GM12892 (cell line): ENCODE measurements around the gene ST7.

Source experiments
- DNase-seq: peaks from one replicate; pipeline ENCODE4 v3.0.0; 2011; ENCODE audit not compliant: insufficient read length
- FAIRE-seq: peaks from 2 replicates; lab custom pipeline; 2011; peaks lifted over from hg19 to GRCh38; lab: Jason Lieb, UNC
- POLR2A ChIP-seq: IDR thresholded peaks from 2 replicates; pipeline ENCODE4 v1.6.1; 2011; ENCODE audit warnings: low read depth, low read length, control low read depth
- POLR2AphosphoS5 ChIP-seq: IDR thresholded peaks from 2 replicates; pipeline ENCODE4 v1.6.1; 2011; ENCODE audit warnings: low read depth, low read length, control low read depth
- TAF1 ChIP-seq: IDR thresholded peaks from 2 replicates; pipeline ENCODE4 v1.6.1; 2011; ENCODE audit warnings: low read depth, mild to moderate bottlenecking, control low read depth, low read length, borderline replicate concordance

The ST7 gene

DNA sequence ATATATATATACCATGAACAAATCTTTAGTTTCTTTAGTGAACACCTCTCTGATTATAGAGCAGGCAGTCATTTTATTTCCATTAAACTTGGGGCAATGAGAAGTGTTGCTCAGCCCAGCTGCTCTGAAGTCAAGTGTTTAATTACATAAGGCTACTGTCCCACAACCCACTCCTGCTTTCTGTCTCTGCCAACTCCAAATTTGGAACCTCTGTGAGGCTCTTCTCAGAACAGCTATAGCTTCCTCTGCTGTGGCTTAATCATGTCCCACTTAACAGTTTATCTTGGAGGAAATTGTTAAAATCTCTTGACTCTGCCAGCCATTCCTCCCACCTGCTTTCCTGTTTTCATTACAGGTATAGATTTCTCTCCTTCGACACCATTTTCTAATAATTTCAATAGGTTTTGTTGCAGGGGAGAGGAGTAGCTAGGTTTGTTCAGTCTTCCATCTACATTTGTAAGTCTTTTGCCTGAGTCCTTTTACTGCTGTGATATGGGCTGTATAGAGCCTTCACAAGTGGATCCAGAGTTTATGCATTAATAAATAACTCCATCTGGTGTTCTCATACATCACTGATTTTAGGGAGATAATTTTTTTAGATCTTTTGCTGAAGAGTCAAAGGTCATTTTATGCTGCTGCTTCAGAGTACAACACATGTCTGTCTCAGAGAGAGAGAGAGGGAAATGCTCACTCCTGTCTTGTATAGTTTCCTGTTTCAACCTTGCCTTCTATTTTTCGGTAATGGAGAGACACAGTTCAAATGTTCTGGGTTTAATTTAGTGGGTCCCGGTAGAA is 199.1 kb downstream of the ST7 start:
- TF ChIP-seq POLR2AphosphoS5 (no peak), POLR2A (no peak), TAF1 (no peak)
- DNase-seq (no peak), FAIRE-seq (no peak)

DNA sequence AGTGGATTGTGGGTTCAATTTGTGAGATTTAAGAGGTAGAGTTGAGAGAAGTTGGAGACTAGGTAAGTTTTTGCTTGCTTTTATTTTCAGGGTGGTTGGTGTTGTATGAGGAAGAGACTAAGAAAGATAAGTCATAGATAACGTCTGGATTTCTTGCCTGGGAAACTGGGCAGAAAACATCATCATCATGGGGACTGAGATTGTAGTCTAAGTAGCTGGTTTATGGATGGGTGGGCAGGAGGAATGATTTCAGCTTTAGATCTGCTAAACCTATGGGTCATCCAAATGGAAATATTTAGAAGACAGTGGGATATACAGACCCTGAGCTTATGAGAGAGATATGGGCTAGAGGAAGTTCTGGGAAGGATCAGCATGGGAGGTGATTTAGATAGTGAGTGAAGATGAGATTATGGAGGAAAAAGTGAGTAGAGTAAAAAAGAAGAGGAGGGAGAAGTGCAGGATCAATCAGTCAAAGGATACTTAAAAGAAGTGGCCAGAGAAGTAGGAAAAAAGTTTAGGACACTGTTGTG is 199.8 kb downstream of the ST7 start:
- FAIRE-seq: no peak
- TF ChIP-seq POLR2A: no peak
- TF ChIP-seq POLR2AphosphoS5: no peak
- TF ChIP-seq TAF1: no peak
- no peak for DNase-seq

DNA sequence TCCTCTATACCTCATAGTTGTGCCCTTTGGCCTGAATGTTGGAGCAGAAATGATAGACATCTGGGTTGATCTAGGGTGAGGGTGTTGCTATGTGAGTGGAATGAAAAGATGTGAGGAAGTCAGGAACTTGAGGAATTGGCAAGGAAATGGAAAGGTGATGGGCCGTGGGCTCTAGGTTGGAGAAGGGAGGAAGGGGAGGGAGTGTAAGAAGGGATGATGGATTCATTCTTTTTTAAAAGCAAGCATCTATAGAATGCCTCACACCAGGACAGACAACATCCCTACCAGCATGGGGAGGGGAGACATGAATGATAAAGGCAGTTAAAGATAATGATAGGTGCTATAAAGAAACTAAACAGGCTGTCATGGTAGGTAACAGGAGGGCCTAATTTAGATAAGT is 201.4 kb downstream of the ST7 start:
- DNase-seq: no peak
- FAIRE-seq: no peak
- TF ChIP-seq POLR2A: no peak
- no peak for TF ChIP-seq POLR2AphosphoS5
- no peak for TF ChIP-seq TAF1

DNA sequence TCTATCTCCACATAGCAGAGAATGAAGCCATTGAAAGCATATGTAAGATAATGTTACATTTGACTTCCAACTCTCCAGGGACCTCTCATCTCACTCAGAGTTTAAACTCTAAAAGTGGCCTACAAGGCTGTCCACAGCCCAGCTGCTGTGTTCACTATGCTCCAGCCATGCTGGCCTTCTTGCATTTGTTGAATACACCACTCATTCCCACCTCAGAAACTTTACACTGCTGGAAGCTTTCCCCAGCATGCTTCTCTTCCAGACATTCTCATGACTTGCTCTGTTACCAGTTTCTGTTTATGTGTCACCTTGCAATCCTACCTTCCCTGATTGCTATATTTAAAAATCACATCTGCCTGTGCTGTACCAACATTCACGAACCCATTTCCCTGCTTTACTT is 202.4 kb downstream of the ST7 start:
- FAIRE-seq: no peak
- no peak for TF ChIP-seq POLR2A
- no peak for TF ChIP-seq POLR2AphosphoS5
- TF ChIP-seq TAF1: no peak
- DNase-seq: no peak

DNA sequence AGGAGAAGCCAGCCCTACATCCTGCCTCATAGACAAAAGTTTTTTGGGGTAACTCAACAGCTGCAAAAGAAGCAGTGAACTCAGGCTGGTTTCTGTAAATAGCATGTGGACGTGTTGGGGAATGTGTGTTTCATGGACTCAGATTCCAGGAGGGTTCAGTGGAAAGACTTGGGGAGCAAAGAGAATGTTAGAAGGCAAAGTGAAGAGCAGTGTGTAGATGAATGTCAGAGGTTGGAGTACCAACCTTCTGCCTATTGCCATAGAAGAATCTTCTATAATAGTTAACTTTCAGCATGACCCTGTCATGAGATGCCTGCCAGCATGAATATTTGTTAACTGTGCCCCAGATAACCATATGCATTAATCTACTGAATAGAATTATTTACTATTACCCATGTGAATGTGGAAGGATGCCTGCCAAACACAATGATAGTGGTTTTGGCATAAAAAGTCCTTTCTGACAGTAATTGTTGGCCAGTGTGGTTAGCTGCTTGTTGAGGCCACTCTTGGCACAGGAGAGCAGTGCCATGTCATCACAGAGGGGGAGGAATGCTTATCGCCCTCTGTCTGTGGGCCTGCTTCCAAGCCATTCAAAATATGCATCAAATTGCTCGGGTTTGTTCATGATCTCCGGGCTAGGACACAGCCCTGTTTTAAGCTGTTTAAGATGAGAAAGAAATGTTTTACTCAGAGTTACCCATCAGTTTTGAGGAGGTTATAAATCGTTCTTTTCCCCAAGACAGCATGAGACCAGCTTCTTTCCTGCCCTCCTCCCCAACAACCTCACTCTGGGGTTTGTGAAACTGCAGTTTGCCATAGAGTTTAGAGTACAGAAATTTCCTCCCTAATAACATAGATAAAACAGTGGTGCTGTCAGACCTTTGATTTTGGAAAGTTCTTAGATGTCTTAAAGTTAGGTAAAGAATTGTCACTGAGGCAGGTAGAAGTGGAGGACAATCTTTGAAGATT is 204.2 kb downstream of the ST7 start:
- FAIRE-seq (no peak), DNase-seq (no peak)

DNA sequence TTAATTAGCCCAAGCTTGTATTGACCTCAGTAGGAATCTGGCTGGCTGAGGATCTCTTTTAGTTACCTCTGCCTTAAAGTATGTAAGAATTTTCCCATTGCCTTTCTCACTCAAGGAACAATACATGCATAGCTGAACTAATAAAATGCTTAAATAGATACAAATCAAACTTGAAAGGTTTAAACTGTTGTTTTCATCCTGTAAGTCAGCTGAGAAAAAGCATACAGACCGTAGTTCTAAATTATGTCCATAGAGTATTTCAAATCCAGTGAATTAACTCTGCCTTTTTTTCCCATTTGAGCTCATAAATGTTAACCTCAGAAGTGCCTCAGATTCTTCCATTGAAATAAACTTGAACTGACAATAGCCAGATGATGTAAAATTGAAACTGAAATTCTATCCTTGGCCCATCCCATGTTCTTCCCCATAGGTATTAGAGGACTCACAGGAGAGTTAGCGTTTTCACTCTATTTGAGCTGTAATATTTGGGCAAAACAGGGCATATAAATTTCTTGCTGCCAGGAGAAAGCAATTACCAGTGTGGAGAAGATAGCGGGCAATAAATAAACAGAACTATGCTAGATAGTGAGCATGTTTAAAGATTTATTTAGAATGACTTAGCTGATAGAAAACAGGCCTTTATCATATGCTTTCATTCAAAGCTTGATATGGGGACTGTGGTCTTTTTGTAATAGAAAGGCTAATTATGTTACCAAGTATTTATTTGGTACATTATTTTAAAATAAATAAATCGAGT is 205.8 kb downstream of the ST7 start:
- FAIRE-seq (no peak), DNase-seq (no peak)
- TF ChIP-seq POLR2AphosphoS5 (no peak), TAF1 (no peak), POLR2A (no peak)

More for the DNA sequence above, 204.2 kb downstream of the ST7 start:
- TF ChIP-seq TAF1: no peak
- TF ChIP-seq POLR2A: no peak
- TF ChIP-seq POLR2AphosphoS5: no peak

DNA sequence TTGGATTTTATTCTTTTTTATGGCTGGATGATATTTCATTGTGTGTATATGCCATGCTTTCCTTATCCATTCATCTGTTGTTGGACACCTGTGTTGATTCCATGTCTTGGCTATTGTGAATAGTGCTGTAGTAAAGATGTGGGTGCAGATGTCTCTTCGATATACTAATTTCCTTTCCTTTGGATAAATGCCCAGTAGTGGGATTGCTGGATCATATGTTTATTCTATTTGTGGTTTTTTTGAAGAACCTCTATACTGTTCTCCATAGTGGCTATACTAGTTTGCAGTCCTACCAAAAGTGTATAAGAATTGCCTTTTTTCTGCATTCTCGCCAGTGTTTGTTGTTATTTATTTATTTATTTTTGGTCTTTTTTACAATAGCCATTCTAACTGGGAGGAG is 209.8 kb downstream of the ST7 start:
- FAIRE-seq (no peak), DNase-seq (no peak)
- TF ChIP-seq POLR2AphosphoS5: no peak
- no peak for TF ChIP-seq POLR2A
- no peak for TF ChIP-seq TAF1

DNA sequence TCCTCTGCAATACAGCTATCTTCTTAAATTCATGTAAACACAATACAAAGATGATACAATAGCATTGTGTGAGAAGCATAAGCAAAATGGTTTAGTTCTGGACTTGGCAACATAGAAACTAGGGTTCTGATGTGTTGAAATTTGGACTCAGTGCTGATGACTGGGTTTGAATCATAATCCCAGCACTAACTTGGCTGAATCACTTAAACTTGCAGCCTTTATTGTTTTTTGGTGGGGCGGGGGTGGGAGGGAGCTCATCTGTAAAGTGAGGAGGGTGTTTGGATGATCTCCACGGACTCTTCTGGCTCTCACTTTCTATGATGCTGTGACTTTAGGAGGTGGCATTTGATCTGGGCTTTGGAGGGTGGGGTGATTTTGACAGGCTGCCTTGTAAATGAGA is 211.3 kb downstream of the ST7 start:
- FAIRE-seq: no peak
- DNase-seq: no peak
- TF ChIP-seq POLR2A (no peak), POLR2AphosphoS5 (no peak), TAF1 (no peak)

DNA sequence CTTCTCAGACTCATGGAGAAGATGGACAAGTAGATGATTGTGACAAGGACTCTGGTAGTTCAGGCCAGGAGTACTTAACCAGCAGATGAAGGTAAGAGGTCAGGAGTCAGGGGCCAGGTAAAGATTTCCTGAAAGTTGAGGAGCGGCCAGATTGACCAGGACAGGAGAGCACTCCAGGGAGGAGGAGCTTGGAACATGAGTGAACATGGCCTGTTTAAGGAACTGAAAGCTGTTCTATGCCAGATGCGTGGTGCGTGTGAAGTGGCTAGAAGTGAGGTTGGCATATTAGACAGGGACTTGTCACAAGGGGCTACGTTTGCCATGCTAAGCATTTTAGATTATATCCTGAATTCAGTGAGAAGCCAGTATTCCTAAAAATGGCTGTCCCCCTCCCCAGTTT is 212.4 kb downstream of the ST7 start:
- FAIRE-seq (peak; percentile 73), DNase-seq (no peak)
- TF ChIP-seq TAF1 (no peak), POLR2AphosphoS5 (no peak)

DNA sequence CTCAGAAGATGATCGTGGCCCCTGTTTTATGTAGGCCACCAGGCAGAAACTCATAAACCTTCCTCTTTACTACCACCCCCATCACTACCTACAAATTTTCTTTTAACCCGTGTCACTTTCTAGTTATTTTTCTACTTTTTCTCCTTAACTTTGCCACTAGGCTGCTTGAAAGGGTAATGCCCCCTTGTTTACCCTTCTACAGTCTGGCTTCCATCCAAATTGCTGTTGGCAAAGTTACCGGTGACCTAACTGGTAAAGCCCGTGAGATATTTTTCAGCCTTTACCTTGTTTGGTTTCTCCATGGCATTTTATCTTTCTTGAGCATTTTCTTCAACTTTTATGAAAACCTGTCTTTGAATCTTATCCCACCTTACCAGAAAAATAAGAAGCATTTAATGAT is 216.6 kb downstream of the ST7 start:
- TF ChIP-seq POLR2AphosphoS5 (no peak), POLR2A (no peak), TAF1 (no peak)
- DNase-seq: no peak
- FAIRE-seq: no peak
